Gastrocnemius medialis (tissue), 4 donors: Measurements from ENCODE around the gene SEC24C. TPM values are rescaled to one million over a fixed set of nuclear protein-coding genes. Genes with fewer than 3 reads are reported as not detected.
"Not testable (repeated sequence)": the region's sequence is repeated elsewhere in the genome, so short reads cannot be mapped to it uniquely, and the experiment has no call there.

Source experiments
- ATAC-seq, 2 donors: fragments of 150-250 bp; one replicate each; pipeline ENCODE4 v1.9.1; 2016
- DNase-seq, 2 donors: peaks; one replicate each; pipeline ENCODE4 v3.0.0-alpha.2; 2019
- H3K27ac ChIP-seq, 4 donors: fragments of 200-600 bp; sonication (generic); 1 replicate in 1 of 4; 2 replicates in 3 of 4; pipeline ENCODE4 v1.5.1; 2016 to 2018; ENCODE audit warnings: mild to moderate bottlenecking in 2 of 4, moderate library complexity in 1 of 4
- H3K27me3 ChIP-seq, 3 donors: fragments of 200-600 bp; sonication (generic) in 2 of 3; 1 replicate in 1 of 3; 2 replicates in 2 of 3; pipeline versions ENCODE4 v1.5.1 to v1.6.0; 2016 to 2019; ENCODE audit warnings: mild to moderate bottlenecking in 1 of 3, moderate library complexity in 1 of 3
- H3K36me3 ChIP-seq, 2 donors: fragments of 200-600 bp; sonication (generic) in 1 of 2; one replicate each; pipeline ENCODE4 v1.5.1; 2017 to 2018
- H3K4me1 ChIP-seq, 2 donors: fragments of 200-600 bp; sonication (generic) in 1 of 2; one replicate each; pipeline ENCODE4 v1.5.1; 2016 to 2017; ENCODE audit warnings: mild to moderate bottlenecking in 2 of 2
- H3K4me3 ChIP-seq, 4 donors: fragments of 200-600 bp; sonication (generic) in 3 of 4; 1 replicate in 1 of 4; 2 replicates in 3 of 4; pipeline ENCODE4 v1.5.1; 2016 to 2019; ENCODE audit warnings: mild to moderate bottlenecking in 2 of 4
- H3K9me3 ChIP-seq, 3 donors: fragments of 200-600 bp; sonication (generic) in 2 of 3; 1 replicate in 1 of 3; 2 replicates in 2 of 3; pipeline ENCODE4 v1.5.1; 2016 to 2019
- POLR2A ChIP-seq, 2 donors: fragments of 450-650 bp; IDR thresholded peaks; one replicate each; pipeline ENCODE4 v1.6.1; 2017; ENCODE audit warnings: antibody characterized with exemption in 2 of 2, mild to moderate bottlenecking in 2 of 2, moderate library complexity in 2 of 2
- in situ Hi-C, 4 donors: fragments of 200-750 bp; cut with MboI; loops; one replicate each; pipeline versions ENCODE4 v1.15.0 to v1.8.0; 2017; ENCODE audit warnings: low sequenced_read_pairs in 4 of 4
- intact Hi-C: fragments of 100-400 bp; cut with DNase I; formaldehyde crosslinking; loops from one replicate; pipeline ENCODE4 v1.15.1; 2023; ENCODE audit warnings: low total_unique reads
- total RNA-seq, 4 donors: library from RNA; depleted of rRNA; stranded (reverse); fragments of >200 nt; gene quantifications; one replicate each; pipeline versions ENCODE4 v1.1.0 to v1.2.3, GENCODE V29; 2016
- TF ChIP-seq, protein P1 (sequence below), 5 experiments: fragments of 450-650 bp in 3 of 5; fragments of 200-600 bp in 2 of 5; sonication (generic) in 2 of 5; IDR thresholded peaks in 4 of 5; conservative IDR thresholded peaks in 1 of 5; 1 replicate in 4 of 5; 2 replicates in 1 of 5; pipeline ENCODE4 v1.5.1; 2016 to 2019; ENCODE audit warnings: antibody characterized with exemption in 5 of 5, mild to moderate bottlenecking in 3 of 5, moderate library complexity in 3 of 5

The SEC24C gene, protein sequence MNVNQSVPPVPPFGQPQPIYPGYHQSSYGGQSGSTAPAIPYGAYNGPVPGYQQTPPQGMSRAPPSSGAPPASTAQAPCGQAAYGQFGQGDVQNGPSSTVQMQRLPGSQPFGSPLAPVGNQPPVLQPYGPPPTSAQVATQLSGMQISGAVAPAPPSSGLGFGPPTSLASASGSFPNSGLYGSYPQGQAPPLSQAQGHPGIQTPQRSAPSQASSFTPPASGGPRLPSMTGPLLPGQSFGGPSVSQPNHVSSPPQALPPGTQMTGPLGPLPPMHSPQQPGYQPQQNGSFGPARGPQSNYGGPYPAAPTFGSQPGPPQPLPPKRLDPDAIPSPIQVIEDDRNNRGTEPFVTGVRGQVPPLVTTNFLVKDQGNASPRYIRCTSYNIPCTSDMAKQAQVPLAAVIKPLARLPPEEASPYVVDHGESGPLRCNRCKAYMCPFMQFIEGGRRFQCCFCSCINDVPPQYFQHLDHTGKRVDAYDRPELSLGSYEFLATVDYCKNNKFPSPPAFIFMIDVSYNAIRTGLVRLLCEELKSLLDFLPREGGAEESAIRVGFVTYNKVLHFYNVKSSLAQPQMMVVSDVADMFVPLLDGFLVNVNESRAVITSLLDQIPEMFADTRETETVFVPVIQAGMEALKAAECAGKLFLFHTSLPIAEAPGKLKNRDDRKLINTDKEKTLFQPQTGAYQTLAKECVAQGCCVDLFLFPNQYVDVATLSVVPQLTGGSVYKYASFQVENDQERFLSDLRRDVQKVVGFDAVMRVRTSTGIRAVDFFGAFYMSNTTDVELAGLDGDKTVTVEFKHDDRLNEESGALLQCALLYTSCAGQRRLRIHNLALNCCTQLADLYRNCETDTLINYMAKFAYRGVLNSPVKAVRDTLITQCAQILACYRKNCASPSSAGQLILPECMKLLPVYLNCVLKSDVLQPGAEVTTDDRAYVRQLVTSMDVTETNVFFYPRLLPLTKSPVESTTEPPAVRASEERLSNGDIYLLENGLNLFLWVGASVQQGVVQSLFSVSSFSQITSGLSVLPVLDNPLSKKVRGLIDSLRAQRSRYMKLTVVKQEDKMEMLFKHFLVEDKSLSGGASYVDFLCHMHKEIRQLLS
- 10 to 100 TPM; 43.6 to 90.5 (median 69.6) TPM for total RNA-seq

DNA sequence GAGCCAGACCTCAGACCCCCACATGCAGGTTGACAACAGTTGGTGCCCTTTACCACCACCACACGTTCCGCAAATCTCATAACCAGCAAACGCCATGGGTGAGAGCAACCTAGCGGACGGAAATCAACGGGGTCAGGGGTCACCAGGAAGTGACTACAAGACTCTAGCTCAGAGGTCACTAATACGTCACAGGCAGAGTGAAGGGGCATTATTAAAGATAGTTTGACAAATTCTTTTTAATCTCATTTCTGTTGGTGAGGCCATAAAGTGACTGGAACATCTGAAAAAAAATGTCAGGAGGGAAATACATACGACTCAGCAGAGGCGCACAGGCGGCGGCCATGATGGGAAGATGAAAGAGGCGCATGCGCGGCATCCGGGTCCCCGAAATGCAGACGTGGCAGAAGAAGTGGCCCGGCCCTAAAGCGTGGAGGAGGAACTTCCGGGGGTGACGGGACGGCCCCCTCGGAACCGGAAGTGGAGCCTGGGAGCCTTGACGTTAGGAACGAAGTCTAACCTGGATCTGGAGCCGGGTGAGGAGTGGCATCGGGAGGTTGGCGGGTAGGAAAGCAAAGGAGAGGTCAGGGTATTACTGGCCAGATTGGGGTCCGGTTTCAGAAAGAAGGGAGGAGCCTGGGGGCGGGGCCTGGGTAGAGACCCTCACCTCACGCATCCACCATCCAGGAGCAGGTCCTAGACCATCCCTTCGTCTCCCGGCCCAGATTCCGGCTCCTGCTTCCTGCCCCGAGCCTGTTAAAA lies at the start of gene SEC24C:
TSS of gene SEC24C (plus strand) at position 468 of the 759 bp plus-strand sequence. CDS start 2,461 bp downstream, outside the sequence.
- Histone ChIP-seq H3K27ac (peak within 1 kb of the TSS; percentile 85 to 96 (median 90)), H3K4me1 (peaks cover 34 to 37% of the 10 kb centered on the region in 2 donors), H3K36me3 (peaks cover 0 to 25% of the 10 kb centered on the region in 2 donors), H3K4me3 (peak within 1 kb of the TSS; percentile 74 to 93 (median 86)), H3K27me3 (no peaks in the 10 kb centered on the region), H3K9me3 (no peaks in the 10 kb centered on the region)
- TF ChIP-seq POLR2A (IDR thresholded peaks at IDR 0.05), result peak; percentile 45 to 51
- TF ChIP-seq, protein P1, sequence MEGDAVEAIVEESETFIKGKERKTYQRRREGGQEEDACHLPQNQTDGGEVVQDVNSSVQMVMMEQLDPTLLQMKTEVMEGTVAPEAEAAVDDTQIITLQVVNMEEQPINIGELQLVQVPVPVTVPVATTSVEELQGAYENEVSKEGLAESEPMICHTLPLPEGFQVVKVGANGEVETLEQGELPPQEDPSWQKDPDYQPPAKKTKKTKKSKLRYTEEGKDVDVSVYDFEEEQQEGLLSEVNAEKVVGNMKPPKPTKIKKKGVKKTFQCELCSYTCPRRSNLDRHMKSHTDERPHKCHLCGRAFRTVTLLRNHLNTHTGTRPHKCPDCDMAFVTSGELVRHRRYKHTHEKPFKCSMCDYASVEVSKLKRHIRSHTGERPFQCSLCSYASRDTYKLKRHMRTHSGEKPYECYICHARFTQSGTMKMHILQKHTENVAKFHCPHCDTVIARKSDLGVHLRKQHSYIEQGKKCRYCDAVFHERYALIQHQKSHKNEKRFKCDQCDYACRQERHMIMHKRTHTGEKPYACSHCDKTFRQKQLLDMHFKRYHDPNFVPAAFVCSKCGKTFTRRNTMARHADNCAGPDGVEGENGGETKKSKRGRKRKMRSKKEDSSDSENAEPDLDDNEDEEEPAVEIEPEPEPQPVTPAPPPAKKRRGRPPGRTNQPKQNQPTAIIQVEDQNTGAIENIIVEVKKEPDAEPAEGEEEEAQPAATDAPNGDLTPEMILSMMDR (IDR thresholded peaks at IDR 0.05 in 4 of 5, conservative IDR thresholded peaks at IDR 0.05 in 1 of 5), result peak in 1 of 5 experiments; percentile 16
- intact Hi-C loops, result loop anchor here (1.0 to 2.0 kb wide), 3 partner anchors 14 to 90 kb away; partner anchors contain the start of gene ZSWIM8
- in situ Hi-C loops, result no loop called here
- DNase-seq (peak; percentile 94 to 95), ATAC-seq (peak; percentile 96 to 97)

DNA sequence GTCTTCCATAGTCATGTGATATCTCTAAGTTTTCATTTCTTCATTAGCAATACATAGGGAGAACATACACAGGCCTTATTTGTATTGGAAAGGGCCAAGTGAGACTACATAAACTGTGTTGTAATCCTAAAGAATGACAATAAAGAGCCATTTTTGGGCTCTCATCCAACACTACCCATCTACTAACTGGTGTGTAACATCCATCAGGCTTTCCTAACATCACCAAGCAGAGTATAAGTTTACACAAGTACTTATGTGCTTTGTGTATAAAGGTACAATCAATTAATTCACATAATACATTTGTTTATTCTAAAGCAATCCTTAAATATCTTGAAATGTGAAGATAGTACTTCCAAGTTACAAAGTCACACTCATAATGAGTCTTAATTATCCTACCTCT lies 48.9 kb upstream of the SEC24C start:
- H3K36me3 ChIP-seq, ATAC-seq, in situ Hi-C loops, H3K9me3 ChIP-seq, H3K27me3 ChIP-seq, H3K4me1 ChIP-seq, H3K4me3 ChIP-seq, intact Hi-C loops, DNase-seq, H3K27ac ChIP-seq: not testable (repeated sequence)

DNA sequence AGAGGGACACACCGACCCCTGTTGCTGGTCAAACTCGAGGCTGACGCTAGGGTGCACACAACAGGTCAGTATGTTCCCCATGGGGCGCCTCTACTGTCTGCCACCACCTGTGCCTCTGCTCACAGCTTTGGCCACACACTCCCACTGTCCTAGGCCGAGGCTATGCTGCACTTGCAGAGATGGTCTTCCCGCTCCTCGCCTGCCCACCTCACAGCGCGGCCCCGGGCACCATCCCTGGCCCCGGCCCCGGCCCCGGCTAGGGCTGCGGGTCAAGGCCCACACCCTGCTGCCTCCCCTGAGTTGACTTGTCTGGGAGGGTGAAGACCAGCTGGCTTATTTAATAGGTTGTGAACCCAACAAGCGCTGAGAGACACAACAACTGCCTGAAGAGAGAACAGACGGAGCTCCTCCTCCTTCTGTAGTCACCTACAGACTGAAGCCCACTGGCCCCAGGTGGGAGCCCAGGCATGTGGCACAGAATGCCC lies 46.5 kb upstream of the SEC24C start, which contains the start of gene AGAP5:
TSS of gene AGAP5 (minus strand) at position 435 of the 485 bp plus-strand sequence. CDS start at position 81, 354 bp downstream.
- H3K27me3 ChIP-seq, H3K36me3 ChIP-seq, H3K4me1 ChIP-seq, intact Hi-C loops, H3K4me3 ChIP-seq, DNase-seq, ATAC-seq, H3K9me3 ChIP-seq, H3K27ac ChIP-seq, in situ Hi-C loops: not testable (repeated sequence)

DNA sequence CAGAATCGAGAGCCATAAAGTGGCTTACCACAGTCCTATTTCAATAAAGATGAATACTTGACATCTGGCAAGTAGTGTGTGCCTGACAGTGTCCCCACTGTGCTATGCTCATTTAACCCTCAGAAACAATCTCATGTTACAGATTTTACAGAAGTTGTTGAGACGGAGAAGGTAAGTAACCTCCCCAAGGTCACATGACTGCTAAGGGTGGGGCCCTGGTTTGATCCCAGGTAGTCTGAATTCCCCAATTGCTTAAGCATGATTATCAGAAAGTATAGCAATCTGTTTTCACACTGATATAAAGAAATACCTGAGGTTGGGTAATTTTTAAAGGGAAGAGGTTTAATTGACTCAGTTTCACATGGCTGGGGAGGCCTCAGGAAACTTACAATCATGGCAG lies 45.4 kb upstream of the SEC24C start:
- H3K9me3 ChIP-seq, H3K4me3 ChIP-seq, in situ Hi-C loops, H3K27ac ChIP-seq, ATAC-seq, H3K27me3 ChIP-seq, H3K4me1 ChIP-seq, H3K36me3 ChIP-seq, DNase-seq, intact Hi-C loops: not testable (repeated sequence)

DNA sequence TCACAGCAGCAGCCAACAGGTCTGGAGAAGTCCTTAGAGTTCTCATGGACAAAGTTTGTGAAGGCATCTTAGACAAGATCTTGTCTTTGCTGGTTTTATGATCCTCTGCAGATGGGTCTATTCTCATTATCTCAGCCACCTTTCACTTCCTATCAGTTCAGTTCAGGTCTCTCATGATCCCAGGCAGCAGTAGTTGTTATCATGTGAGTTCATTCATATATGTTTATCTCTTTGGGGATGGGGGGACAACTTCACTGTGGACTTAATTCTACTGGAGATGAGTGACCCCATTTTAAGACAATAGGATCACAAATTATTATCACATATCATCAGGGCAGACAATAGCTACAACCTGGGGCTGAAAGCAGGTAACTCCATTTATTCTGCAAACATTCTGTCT lies 40.2 kb upstream of the SEC24C start:
- H3K9me3 ChIP-seq, H3K4me3 ChIP-seq, ATAC-seq, DNase-seq, H3K4me1 ChIP-seq, H3K36me3 ChIP-seq, intact Hi-C loops, in situ Hi-C loops, H3K27me3 ChIP-seq, H3K27ac ChIP-seq: not testable (repeated sequence)

DNA sequence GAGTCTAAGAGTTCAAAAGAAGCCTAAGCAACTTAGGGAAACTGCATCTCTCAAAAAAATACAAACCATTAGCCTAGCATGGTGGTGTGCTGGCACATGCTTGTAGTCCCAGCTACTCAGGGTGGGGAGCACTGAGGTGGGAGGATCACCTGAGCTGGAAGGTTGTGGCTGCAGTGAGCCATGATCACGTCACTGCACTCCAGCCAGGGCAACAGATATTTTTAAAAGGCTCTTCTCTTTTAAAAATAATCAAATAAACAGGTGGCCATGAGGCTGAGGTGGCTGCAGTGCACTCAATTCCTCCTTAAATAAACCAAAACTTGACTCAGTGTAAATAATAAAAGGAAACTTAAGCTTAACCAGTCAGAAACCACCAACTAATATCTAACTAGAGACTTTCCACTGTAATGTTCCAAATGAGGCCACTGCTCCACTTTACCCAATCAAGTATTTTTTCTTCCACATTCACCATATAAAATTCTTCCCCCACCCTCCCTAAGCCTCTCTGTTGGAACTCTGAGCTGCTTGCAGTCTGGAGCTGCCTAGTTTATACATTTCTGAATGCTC lies 38.6 kb upstream of the SEC24C start:
- ATAC-seq, in situ Hi-C loops, H3K36me3 ChIP-seq, DNase-seq, H3K4me1 ChIP-seq, H3K27ac ChIP-seq, H3K9me3 ChIP-seq, H3K27me3 ChIP-seq, intact Hi-C loops, H3K4me3 ChIP-seq: not testable (repeated sequence)

DNA sequence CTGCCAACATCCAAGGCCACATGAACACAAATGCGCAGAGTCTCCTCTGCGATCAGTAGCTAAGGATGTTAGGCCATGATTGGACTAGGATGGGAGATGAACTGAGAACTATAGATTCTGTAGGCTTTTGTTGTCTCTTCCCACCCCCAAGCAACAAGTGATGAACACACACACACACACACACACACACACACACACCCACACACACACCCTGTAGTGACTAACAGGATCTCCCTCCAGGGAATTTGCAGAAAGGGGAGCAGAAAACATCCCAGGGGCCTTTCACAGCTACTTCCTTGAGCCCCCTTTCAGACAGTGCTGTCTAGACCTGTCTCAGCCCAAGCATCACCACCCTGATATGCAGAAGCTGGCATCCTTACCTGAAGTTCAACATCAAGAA lies 37.7 kb upstream of the SEC24C start:
- H3K36me3 ChIP-seq, in situ Hi-C loops: not testable (repeated sequence)

DNA sequence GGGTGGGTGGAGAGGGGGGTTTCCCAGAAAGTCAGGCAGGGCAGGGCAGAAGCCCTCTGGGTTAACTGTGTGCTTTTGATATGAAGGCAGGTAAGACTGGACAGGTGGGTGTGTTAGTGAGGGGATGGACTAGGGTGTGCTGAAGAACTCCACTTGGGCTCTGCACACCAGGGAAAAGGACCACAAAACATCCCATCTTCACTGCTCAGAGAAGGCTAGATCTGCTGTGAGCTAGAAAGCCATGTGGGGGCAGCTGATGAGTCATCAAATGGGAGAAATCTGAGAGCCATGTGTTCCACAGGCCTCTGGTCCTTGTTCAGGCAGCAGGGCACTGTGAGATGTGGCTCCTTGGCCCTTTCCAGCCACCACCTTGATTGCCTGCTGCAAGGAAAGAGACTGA lies 36.5 kb upstream of the SEC24C start:
- ATAC-seq, H3K36me3 ChIP-seq, H3K4me1 ChIP-seq, H3K9me3 ChIP-seq, H3K27me3 ChIP-seq, intact Hi-C loops, DNase-seq, in situ Hi-C loops, H3K4me3 ChIP-seq, H3K27ac ChIP-seq: not testable (repeated sequence)

More for the DNA sequence above, 37.7 kb upstream of the SEC24C start:
- H3K27me3 ChIP-seq, intact Hi-C loops, DNase-seq, H3K9me3 ChIP-seq, H3K4me3 ChIP-seq, ATAC-seq, H3K4me1 ChIP-seq, H3K27ac ChIP-seq: not testable (repeated sequence)

DNA sequence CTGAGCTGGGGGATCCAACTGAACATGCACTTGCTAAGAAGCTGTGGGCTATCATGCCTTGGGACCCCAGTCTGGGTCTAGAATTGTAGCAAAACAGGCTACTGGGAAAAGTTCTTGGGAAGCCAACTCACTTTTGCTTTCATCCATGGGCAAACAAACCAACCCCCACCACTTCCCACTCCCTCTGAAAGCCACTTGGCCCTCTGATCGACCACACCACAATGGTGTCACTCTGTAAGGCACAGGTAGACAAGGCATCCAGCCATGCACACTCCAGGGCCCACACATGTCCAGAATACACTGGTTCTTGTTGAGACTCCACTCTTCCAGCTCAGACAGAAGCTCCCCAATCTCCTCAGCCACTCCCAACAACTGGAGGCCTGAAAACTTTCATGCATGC lies 36.0 kb upstream of the SEC24C start:
- H3K36me3 ChIP-seq, DNase-seq, in situ Hi-C loops: not testable (repeated sequence)

More for the DNA sequence above, 36.0 kb upstream of the SEC24C start:
- H3K27me3 ChIP-seq, H3K9me3 ChIP-seq, H3K4me3 ChIP-seq, intact Hi-C loops, H3K27ac ChIP-seq, H3K4me1 ChIP-seq, ATAC-seq: not testable (repeated sequence)
